HG02571 (cell line): ENCODE data around the gene HSD17B3.
"Not testable (repeated sequence)": the region's sequence is repeated elsewhere in the genome, so short reads cannot be mapped to it uniquely, and the experiment has no call there.

ENCODE experiments used
- ATAC-seq: cut with Tn5 transposase; IDR thresholded peaks from one replicate; pipeline ENCODE4 v1.9.1; 2021; ENCODE audit warnings: mild to moderate bottlenecking, moderate library complexity; ENCODE audit not compliant: unreplicated experiment

The HSD17B3 gene

DNA sequence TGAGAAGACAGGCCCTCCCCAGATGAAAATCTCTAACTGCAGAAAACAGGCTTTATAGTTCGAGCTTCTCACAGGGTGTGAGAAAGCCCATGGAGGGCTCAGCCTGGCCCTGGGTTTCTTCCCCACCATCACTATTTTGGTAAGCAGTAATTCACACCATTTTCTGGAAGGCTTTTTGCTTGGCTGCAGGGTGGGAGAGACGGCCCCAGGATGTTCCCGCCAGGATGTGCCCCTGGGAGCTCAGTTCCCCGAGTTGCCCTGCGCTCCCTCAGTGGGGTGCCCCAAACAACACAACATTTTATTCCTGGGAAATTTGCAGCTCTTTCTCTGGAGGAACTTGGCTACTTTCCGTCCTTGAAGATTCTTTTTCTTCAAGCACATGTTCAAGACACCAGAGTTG is 100.8 kb downstream of the HSD17B3 start:
- ATAC-seq, result no peak

GRCh38 chr9:96199006-96199405 is 103.0 kb downstream of the HSD17B3 start:
- ATAC-seq, result no peak

GRCh38 chr9:96195541-96195940 is 106.4 kb downstream of the HSD17B3 start:
- ATAC-seq, result no peak

- ATAC-seq, result no peak
Observed at GRCh38 chr9:96193236-96193755, 108.7 kb downstream of the HSD17B3 start.

DNA sequence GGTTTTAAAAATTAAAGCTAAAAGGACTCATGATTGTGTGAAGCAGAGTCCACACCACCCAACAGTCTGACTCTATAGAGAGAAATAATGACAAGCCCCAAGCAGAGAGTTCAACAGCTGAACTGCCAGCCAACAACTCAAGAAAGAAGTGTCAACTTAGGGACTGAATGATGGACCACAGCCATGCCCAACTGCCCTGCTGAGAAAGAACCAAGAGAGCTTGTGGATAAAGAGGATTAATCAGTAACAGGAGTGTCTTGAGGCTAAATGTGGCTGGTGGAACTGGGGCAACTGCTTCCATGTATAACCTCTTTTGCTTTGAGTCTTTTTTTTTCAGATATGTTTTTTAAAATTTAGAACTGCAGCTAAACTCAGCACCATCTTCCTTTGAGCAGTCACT is 109.3 kb downstream of the HSD17B3 start:
- ATAC-seq, result no peak

- ATAC-seq, result no peak
Observed at GRCh38 chr9:96189995-96190394, 112.0 kb downstream of the HSD17B3 start.

DNA sequence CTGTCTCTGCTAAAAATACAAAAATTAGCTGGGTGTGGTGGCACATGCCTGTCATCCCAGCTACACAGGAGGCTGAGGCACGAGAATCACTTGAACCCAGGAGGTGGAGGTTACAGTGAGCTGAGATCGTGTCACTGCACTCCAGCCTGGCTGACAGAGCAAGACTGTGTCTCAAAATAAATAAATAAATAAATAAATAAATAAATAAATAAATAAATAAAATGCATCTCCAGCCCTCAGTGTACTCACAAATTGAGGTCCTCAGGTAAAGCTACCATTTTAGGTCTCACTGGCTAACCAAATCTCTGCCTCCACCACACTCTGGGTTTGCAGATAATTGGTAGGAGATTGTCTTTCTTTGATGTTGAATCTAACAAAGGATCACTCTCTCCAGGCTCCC is 112.4 kb downstream of the HSD17B3 start:
- not testable (repeated sequence) for ATAC-seq

- no peak for ATAC-seq
Observed at GRCh38 chr9:96188571-96188970, 113.4 kb downstream of the HSD17B3 start.

DNA sequence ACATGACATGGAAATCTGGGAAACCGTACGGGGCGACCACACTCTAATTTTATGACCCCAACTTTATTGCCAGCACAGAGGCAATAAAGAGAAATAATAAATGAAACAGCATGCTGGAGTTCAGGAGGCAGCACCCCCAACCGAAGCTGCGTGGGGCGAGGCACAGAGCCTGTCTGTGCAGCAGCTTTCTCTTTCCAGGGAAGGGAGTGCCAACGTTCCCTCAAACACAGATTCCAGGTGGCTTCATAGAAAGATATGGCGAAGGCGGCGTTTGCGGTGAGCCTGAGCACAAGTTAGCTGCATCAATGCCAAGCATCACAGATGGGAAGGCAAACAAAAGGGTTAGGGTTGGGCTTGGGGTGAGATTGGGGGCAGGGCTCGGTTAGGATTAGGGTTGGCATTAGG is 114.8 kb downstream of the HSD17B3 start:
- no peak for ATAC-seq

DNA sequence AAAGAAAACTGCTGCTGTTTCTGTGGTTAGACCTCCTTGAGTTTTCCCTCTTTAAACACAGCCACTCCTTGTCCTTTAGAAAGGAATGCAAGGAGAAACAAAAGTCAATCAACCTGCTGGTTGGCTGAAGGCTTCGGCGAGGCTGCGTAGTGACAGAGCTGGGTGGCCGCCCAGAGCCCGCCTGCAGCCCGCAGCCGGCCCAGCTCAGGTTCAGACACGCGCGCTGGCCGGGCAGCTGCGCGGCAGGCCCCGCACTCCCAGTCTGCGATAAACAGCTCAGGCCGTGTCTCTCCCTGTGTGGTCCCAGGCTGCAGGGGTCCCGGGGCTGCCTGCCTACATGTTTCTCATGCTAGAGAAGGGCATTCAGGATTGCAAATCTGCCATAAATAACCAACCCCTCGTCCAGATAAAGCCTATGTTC is 115.4 kb downstream of the HSD17B3 start:
- ATAC-seq, result no peak

- ATAC-seq, result no peak
Observed at GRCh38 chr9:96185518-96186156, 116.3 kb downstream of the HSD17B3 start.
